ENCODE measurements around the gene ATXN10.

- TF ChIP-seq CTCF (IDR thresholded peaks at IDR 0.05) (no peak), POLR2A (IDR thresholded peaks at IDR 0.05) (no peak)
Measured at GRCh38 chr22:45852826-45853225, 181.2 kb downstream of the ATXN10 start.

All from lower leg skin (tissue), 3 donors.